Measurements from ENCODE around the gene TMUB1. TPM values are rescaled to one million over a fixed set of nuclear protein-coding genes. Genes with fewer than 3 reads are reported as not detected.

The TMUB1 gene
- total and polyA plus RNA-seq, 9 of the 15 experiments (the other 6 are each of a cell fraction or from before 2014, with no cell fraction given): 0.14 to 241 (median 74.1) TPM

DNA sequence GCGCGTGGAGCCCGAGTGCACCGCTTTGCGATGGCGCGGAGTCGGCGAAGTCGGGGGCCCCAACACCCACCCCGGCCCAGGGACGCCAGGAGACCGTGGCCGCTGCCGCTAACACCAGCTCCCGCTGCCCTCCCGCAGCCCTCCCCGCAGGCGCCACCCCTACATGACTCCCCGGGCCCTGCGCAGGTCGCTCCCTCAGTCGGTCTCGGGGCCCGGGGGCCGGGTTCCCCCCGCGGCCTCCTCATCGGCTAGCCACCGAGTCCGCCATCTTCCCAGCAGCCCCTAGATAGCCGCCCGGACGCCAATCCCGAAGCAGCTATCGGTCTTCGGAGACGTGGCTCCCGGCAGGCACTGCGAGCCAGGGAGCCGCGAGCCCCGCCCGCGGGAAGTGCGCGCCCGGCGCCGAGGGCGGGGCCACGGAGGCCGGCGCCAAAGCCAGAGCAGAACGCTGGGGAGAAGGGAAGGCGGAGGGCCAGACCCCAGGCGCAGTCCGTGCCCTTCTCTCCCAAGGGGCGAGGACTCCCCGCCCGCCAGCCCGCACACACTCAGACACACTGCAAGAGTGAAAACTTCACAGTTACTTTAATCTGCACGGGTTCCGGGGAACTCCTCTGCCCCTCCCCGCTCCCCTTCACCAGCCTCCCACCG, 2.6 kb downstream of the TMUB1 start, which contains the start of gene FASTK (continued):
- no peak for TF ChIP-seq RNF219 (CRISPR knock-in tag; IDR thresholded peaks at IDR 0.05)
- TF ChIP-seq CBFB (CRISPR knock-in tag; IDR thresholded peaks at IDR 0.05): no peak
- TF ChIP-seq GATAD2B (IDR thresholded peaks at IDR 0.05; ENCODE audit: borderline replicate concordance): no peak
- no peak for TF ChIP-seq UBTF (IDR thresholded peaks at IDR 0.05; ENCODE audit: borderline replicate concordance in 1 of 2, low read depth in 2 of 2, low read length in 2 of 2)
- TF ChIP-seq SNRNP70 (optimal IDR thresholded peaks at IDR 0.05; ENCODE audit: low read depth, low read length): no peak
- no peak for TF ChIP-seq KAT8 (IDR thresholded peaks at IDR 0.05; ENCODE audit: low read depth)
- TF ChIP-seq CEBPB (tag; IDR thresholded peaks at IDR 0.05): no peak
- TF ChIP-seq BACH1 (tag; IDR thresholded peaks at IDR 0.05): no peak
- TF ChIP-seq, protein P1, sequence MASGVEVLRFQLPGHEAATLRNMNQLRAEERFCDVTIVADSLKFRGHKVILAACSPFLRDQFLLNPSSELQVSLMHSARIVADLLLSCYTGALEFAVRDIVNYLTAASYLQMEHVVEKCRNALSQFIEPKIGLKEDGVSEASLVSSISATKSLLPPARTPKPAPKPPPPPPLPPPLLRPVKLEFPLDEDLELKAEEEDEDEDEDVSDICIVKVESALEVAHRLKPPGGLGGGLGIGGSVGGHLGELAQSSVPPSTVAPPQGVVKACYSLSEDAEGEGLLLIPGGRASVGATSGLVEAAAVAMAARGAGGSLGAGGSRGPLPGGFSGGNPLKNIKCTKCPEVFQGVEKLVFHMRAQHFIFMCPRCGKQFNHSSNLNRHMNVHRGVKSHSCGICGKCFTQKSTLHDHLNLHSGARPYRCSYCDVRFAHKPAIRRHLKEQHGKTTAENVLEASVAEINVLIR (CRISPR knock-in tag; IDR thresholded peaks at IDR 0.05): 0 out of 2 replicates have a peak, but pooled peaks have one; percentile 14
- TF ChIP-seq RFX7 (CRISPR knock-in tag; IDR thresholded peaks at IDR 0.05): peak; percentile 83; the same call in 1 of the 2 replicates
- peak; percentile 61 for TF ChIP-seq JUND (IDR thresholded peaks at IDR 0.05; ENCODE audit: borderline replicate concordance, low read depth, low read length)
- no peak; the same call in 2 of the 3 replicates for TF ChIP-seq JUND (tag; IDR thresholded peaks at IDR 0.05; ENCODE audit: borderline replicate concordance, low read depth, low read length)
- peak; percentile 39; the same call in 1 of the 2 replicates for TF ChIP-seq SAFB (IDR thresholded peaks at IDR 0.05; ENCODE audit: borderline replicate concordance, low read depth, low read length)
- TF ChIP-seq MCM7 (IDR thresholded peaks at IDR 0.05): no peak
- TF ChIP-seq ZNF561 (CRISPR knock-in tag; conservative IDR thresholded peaks at IDR 0.05): no peak
- 0 out of 2 replicates have a peak, but pooled peaks have one; percentile 28 for TF ChIP-seq HIVEP1 (CRISPR knock-in tag; IDR thresholded peaks at IDR 0.05)
- peak; percentile 99 for TF ChIP-seq MAZ (CRISPR knock-in tag; conservative IDR thresholded peaks at IDR 0.05 in 1 of 2, IDR thresholded peaks at IDR 0.05 in 1 of 2)
- TF ChIP-seq E2F1 (CRISPR knock-in tag; IDR thresholded peaks at IDR 0.05): peak; percentile 93

Data from K562 (cell line).